T-cell (primary cell): Measurements from ENCODE around the gene FZD10. TPM values are rescaled to one million over a fixed set of nuclear protein-coding genes. Genes with fewer than 3 reads are reported as not detected.

Source experiments
- ATAC-seq, 4 experiments: fragments of 200-7000 bp in 3 of 4; fragments of 150-1000 bp in 1 of 4; cut with Tn5 transposase; replicated peaks in 1 of 4; 1 replicate in 3 of 4; 2 replicates in 1 of 4; pipeline ENCODE4 v1.10.0; 2021; ENCODE audit warnings: moderate library complexity in 3 of 4, mild to moderate bottlenecking in 2 of 4, moderate number of reproducible peaks in 1 of 4
- CTCF ChIA-PET, 2 donors: fragments of 300-600 bp; sonication (Branson Sonifier 250); formaldehyde crosslinking; loops; one replicate each; lab custom pipeline; 2022; ENCODE audit warnings: antibody characterized with exemption in 2 of 2; lab: Charles Lee
- POLR2A ChIA-PET, 2 donors: fragments of 300-600 bp; sonication (Branson Sonifier 250); formaldehyde crosslinking; loops; one replicate each; lab custom pipeline; 2022; ENCODE audit warnings: antibody characterized with exemption in 2 of 2; lab: Charles Lee
- DNase-seq, 35 experiments: peaks; one replicate each; pipeline versions ENCODE4 v3.0.0 to v3.0.0-alpha.2; 2013 to 2023
- H3K27ac ChIP-seq: one replicate; pipeline ENCODE4 v1.5.1; 2013; ENCODE audit warnings: low read length
- H3K27me3 ChIP-seq, 2 experiments: replicated peaks in 1 of 2; 1 replicate in 1 of 2; 2 replicates in 1 of 2; pipeline versions ENCODE4 v1.6.1 to v1.7.0; 2013; ENCODE audit warnings: low read length in 1 of 2, mixed read lengths in 1 of 2; ENCODE audit not compliant: control insufficient read depth in 2 of 2, insufficient read depth in 2 of 2; ENCODE audit errors: extremely low read depth in 1 of 2
- H3K36me3 ChIP-seq, 2 donors: 1 replicate in 1 of 2; 2 replicates in 1 of 2; pipeline versions ENCODE4 v1.6.1 to v1.7.0; 2013; ENCODE audit warnings: low read length in 1 of 2; ENCODE audit not compliant: control insufficient read depth in 2 of 2, insufficient read depth in 1 of 2; ENCODE audit errors: extremely low read depth in 1 of 2
- H3K4me1 ChIP-seq, 2 experiments: 1 replicate in 1 of 2; 2 replicates in 1 of 2; pipeline versions ENCODE4 v1.6.1 to v1.7.0; 2013; ENCODE audit warnings: low read length in 2 of 2, mixed read lengths in 1 of 2; ENCODE audit not compliant: insufficient read depth in 2 of 2, control insufficient read depth in 1 of 2; ENCODE audit errors: extremely low read depth in 1 of 2
- H3K4me3 ChIP-seq, 2 donors: 1 replicate in 1 of 2; 2 replicates in 1 of 2; pipeline versions ENCODE4 v1.5.1 to v1.7.0; 2013; ENCODE audit warnings: mild to moderate bottlenecking in 2 of 2, low read length in 1 of 2, moderate library complexity in 1 of 2; ENCODE audit not compliant: control insufficient read depth in 1 of 2; ENCODE audit errors: extremely low read depth in 1 of 2
- H3K9me3 ChIP-seq: 2 replicates; pipeline ENCODE4 v1.7.0; 2013
- H3K27ac Mint-ChIP-seq, 2 donors: one replicate each; pipeline ENCODE4 v1.8.0; 2020 to 2021; ENCODE audit warnings: mild to moderate bottlenecking in 2 of 2, mixed read lengths in 2 of 2
- H3K27me3 Mint-ChIP-seq, 2 donors: one replicate each; pipeline ENCODE4 v1.8.0; 2021 to 2022; ENCODE audit warnings: mixed read lengths in 2 of 2
- H3K36me3 Mint-ChIP-seq: one replicate; pipeline ENCODE4 v1.8.0; 2021; ENCODE audit warnings: mixed read lengths
- H3K4me1 Mint-ChIP-seq, 3 donors: one replicate each; pipeline ENCODE4 v1.8.0; 2020 to 2022; ENCODE audit warnings: mixed read lengths in 3 of 3, mild to moderate bottlenecking in 1 of 3
- H3K4me3 Mint-ChIP-seq, 3 donors: one replicate each; pipeline ENCODE4 v1.8.0; 2020 to 2022; ENCODE audit warnings: mild to moderate bottlenecking in 3 of 3, mixed read lengths in 3 of 3, moderate library complexity in 3 of 3
- H3K9me3 Mint-ChIP-seq, 3 donors: one replicate each; pipeline ENCODE4 v1.8.0; 2020 to 2022; ENCODE audit warnings: mixed read lengths in 3 of 3
- WGBS: methylation state at CpG from one replicate; pipeline ENCODE4 v1.1.5; 2013; ENCODE audit warnings: missing lambda C conversion rate; ENCODE audit not compliant: insufficient coverage; 5-methylcytosine and 5-hydroxymethylcytosine counted together
- total RNA-seq, 35 experiments: library from RNA in 6 of 35; stranded (reverse) in 6 of 35; fragments of 120-200 nt in 1 of 35; gene quantifications; one replicate each; pipeline versions ENCODE4 v1.2.1 to v1.2.4 and lab custom pipeline; 2013 to 2026

The FZD10 gene
- total RNA-seq, 5 donors from 2014 or later (not counting 1 experiment from before 2014, with no cell fraction given), result not detected

DNA sequence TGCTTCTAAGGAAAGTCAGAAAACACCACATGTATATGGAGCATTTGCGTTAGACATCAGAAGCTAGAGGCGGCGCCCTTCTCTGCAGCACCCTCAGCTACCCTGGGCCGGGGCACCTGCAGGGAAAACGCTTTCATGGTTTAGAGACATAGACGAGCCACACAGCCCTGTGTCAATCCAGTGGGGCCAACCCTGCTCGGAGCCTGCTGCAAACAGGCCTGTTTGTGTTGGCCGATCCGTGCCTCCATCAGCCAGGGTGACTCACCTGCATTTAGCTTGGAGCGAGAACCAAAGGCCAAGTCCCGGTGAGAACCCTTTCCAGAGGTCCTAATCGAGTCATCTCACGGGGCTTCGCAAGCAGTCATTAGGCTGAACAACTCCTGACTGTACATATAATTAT lies 19.5 kb upstream of the FZD10 start:
- Mint-ChIP-seq H3K27me3 (peaks cover 8 to 12% of the 10 kb centered on the region in 2 donors), H3K27ac (no peak overlapping the region), H3K9me3 (no peaks in the 10 kb centered on the region), H3K36me3 (no peaks in the 10 kb centered on the region), H3K4me1 (no peaks in the 10 kb centered on the region), H3K4me3 (no peak overlapping the region)
- no peak for ATAC-seq
- no peak for DNase-seq
- Histone ChIP-seq H3K4me3 (no peak overlapping the region), H3K9me3 (no peaks in the 10 kb centered on the region), H3K27ac (no peak overlapping the region), H3K27me3 (peaks cover 2 to 14% of the 10 kb centered on the region in 2 experiments), H3K36me3 (no peaks in the 10 kb centered on the region), H3K4me1 (no peaks in the 10 kb centered on the region)
- WGBS, result 83% methylated on average over 14 of the region's 14 CpGs
- CTCF ChIA-PET, result no interaction called here
- POLR2A ChIA-PET, result no interaction called here

DNA sequence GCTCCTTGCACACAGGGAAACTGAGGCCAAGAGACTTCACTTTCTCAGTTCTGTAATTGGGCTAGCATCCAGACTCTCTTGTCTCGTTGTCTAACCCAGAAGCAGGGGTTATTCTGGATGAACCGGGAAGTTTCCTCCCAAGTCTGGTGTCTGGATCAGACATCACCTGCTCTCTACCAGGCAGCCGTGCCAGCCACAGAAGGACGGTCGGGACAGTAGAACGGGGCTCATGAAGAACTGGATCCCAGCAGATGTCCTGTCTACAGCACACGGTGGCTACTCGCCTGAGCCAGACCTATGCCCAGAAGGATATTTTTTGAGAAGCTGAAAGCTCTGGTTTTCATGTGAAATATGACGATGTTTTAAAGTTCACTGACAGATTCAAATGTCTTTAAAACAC lies 19.1 kb upstream of the FZD10 start:
- 90% methylated on average over 6 of the region's 9 CpGs for WGBS
- peaks cover 2 to 14% of the 10 kb centered on the region in 2 experiments for H3K27me3 ChIP-seq
- ATAC-seq (no peak), DNase-seq (no peak)
- H3K9me3 ChIP-seq, result no peaks in the 10 kb centered on the region
- Mint-ChIP-seq H3K9me3 (no peaks in the 10 kb centered on the region), H3K4me3 (no peak overlapping the region), H3K36me3 (no peaks in the 10 kb centered on the region), H3K4me1 (no peaks in the 10 kb centered on the region), H3K27me3 (peaks cover 8 to 12% of the 10 kb centered on the region in 2 donors), H3K27ac (no peak overlapping the region)
- ChIA-PET CTCF (no interaction called here), POLR2A (no interaction called here)
- H3K4me1 ChIP-seq, result no peaks in the 10 kb centered on the region
- H3K36me3 ChIP-seq, result no peaks in the 10 kb centered on the region
- H3K27ac ChIP-seq, result no peak overlapping the region
- H3K4me3 ChIP-seq, result no peak overlapping the region

- no peaks in the 10 kb centered on the region for H3K4me1 Mint-ChIP-seq
- no peak for ATAC-seq
- H3K27me3 Mint-ChIP-seq, result peaks cover 8 to 12% of the 10 kb centered on the region in 2 donors
- H3K4me3 Mint-ChIP-seq, result no peak overlapping the region
- no peaks in the 10 kb centered on the region for H3K4me1 ChIP-seq
- no peaks in the 10 kb centered on the region for H3K9me3 ChIP-seq
- peaks cover 2 to 12% of the 10 kb centered on the region in 2 experiments for H3K27me3 ChIP-seq
- no peak for DNase-seq
- no peaks in the 10 kb centered on the region for H3K36me3 ChIP-seq
- POLR2A ChIA-PET, result no interaction called here
- H3K9me3 Mint-ChIP-seq, result no peaks in the 10 kb centered on the region
- no peaks in the 10 kb centered on the region for H3K36me3 Mint-ChIP-seq
- CTCF ChIA-PET, result no interaction called here
- H3K27ac ChIP-seq, result no peak overlapping the region
- H3K27ac Mint-ChIP-seq, result no peak overlapping the region
- WGBS, result 84% methylated on average over 6 of the region's 10 CpGs
- no peak overlapping the region for H3K4me3 ChIP-seq
These were observed 18.0 kb upstream of the FZD10 start for GRCh38 chr12:130144256-130144655.

GRCh38 chr12:130145731-130146130 lies 16.5 kb upstream of the FZD10 start:
- H3K36me3 Mint-ChIP-seq, result no peaks in the 10 kb centered on the region
- ATAC-seq (no peak), DNase-seq (no peak)
- no peaks in the 10 kb centered on the region for H3K4me1 Mint-ChIP-seq
- H3K4me1 ChIP-seq, result no peaks in the 10 kb centered on the region
- H3K27me3 ChIP-seq, result peaks cover 2 to 12% of the 10 kb centered on the region in 2 experiments
- no peaks in the 10 kb centered on the region for H3K9me3 ChIP-seq
- ChIA-PET CTCF (no interaction called here), POLR2A (no interaction called here)
- no peak overlapping the region for H3K4me3 ChIP-seq
- H3K27ac Mint-ChIP-seq, result no peak overlapping the region
- H3K4me3 Mint-ChIP-seq, result no peak overlapping the region
- peaks cover 8 to 12% of the 10 kb centered on the region in 2 donors for H3K27me3 Mint-ChIP-seq
- H3K27ac ChIP-seq, result no peak overlapping the region
- no peaks in the 10 kb centered on the region for H3K9me3 Mint-ChIP-seq
- 50% methylated on average over 8 of the region's 13 CpGs for WGBS
- no peaks in the 10 kb centered on the region for H3K36me3 ChIP-seq

DNA sequence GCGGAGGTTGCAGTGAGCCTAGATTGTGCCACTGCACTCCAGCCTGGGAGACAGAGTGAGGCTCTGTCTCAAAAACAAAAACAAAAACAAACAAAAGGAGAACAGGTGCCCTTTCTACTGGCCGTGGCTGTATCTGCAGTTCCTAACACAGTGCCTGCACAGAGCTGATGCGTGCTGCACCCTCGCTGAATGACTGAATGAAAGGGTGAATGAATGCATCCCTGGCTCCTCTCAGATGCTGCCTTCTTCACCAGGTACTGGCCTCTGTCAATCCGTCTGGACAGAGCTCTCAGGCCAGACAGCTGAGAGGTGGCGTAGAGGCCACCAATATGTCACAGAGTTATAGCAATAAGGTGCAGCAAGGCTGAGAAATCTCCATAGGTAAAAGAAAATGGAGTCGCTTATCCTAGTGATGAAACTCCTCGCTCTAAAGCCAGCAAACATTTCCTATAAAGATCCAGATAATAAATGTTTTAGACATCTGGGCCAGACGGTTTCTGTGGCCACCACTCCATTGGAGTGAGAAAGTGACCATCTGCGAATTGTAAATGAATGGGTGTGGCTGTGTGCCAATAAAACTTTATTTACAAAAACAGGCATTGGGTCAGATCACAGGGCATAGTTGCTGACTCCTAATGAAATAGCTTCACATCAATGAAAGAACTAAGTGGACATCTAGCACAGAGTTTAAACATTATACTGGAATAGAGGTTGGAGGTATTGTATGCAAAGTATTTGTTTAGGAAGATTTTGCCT lies 15.9 kb upstream of the FZD10 start:
- CTCF ChIA-PET, result no interaction called here
- Mint-ChIP-seq H3K9me3 (no peaks in the 10 kb centered on the region), H3K36me3 (no peaks in the 10 kb centered on the region), H3K4me1 (no peaks in the 10 kb centered on the region), H3K27ac (no peak overlapping the region), H3K27me3 (peaks cover 6 to 13% of the 10 kb centered on the region in 2 donors), H3K4me3 (no peak overlapping the region)
- Histone ChIP-seq H3K9me3 (no peaks in the 10 kb centered on the region), H3K36me3 (no peaks in the 10 kb centered on the region), H3K27ac (no peak overlapping the region), H3K4me3 (no peak overlapping the region), H3K4me1 (no peaks in the 10 kb centered on the region), H3K27me3 (peaks cover 2 to 12% of the 10 kb centered on the region in 2 experiments)
- WGBS, result 79% methylated on average over 3 of the region's 10 CpGs
- POLR2A ChIA-PET, result no interaction called here
- ATAC-seq (no peak), DNase-seq (no peak)

- Histone ChIP-seq H3K9me3 (no peaks in the 10 kb centered on the region), H3K36me3 (no peaks in the 10 kb centered on the region), H3K27me3 (peaks cover 2 to 7% of the 10 kb centered on the region in 2 experiments), H3K27ac (no peak overlapping the region), H3K4me3 (no peak overlapping the region), H3K4me1 (no peaks in the 10 kb centered on the region)
- ATAC-seq, result no peak
- Mint-ChIP-seq H3K27me3 (peaks cover 2 to 13% of the 10 kb centered on the region in 2 donors), H3K4me3 (no peak overlapping the region), H3K4me1 (no peaks in the 10 kb centered on the region), H3K36me3 (no peaks in the 10 kb centered on the region), H3K27ac (no peak overlapping the region), H3K9me3 (no peaks in the 10 kb centered on the region)
- ChIA-PET CTCF (interaction anchor here in 1 of 2 donors (0.5 kb wide), 1 partner anchor 33 kb away, joined by 7 read pairs; no protein-coding TSS in a partner anchor), POLR2A (no interaction called here)
- no peak for DNase-seq
- 38% methylated on average over 4 of the region's 8 CpGs for WGBS
These were observed 14.2 kb upstream of the FZD10 start for GRCh38 chr12:130147875-130148596.
